Astrocyte of the spinal cord (primary cell): Measurements from ENCODE around the gene NAALAD2.

ENCODE experiments used
- DNase-seq: peaks from one replicate; pipeline ENCODE4 v3.0.0; 2011; ENCODE audit warnings: low read depth, low spot score
- H3K4me3 ChIP-seq: 2 replicates; pipeline ENCODE4 v1.5.1; 2011; ENCODE audit warnings: low read depth, mild to moderate bottlenecking, low read length, moderate library complexity
- CTCF ChIP-seq: IDR thresholded peaks from 2 replicates; pipeline ENCODE4 v1.5.1; 2012; ENCODE audit warnings: low read depth, mild to moderate bottlenecking, low read length, inconsistent platforms
- in situ Hi-C: cut with HindIII; loops from 2 replicates; pipeline ENCODE4 v1.10.0; 2017; ENCODE audit warnings: low sequenced_read_pairs

The NAALAD2 gene

DNA sequence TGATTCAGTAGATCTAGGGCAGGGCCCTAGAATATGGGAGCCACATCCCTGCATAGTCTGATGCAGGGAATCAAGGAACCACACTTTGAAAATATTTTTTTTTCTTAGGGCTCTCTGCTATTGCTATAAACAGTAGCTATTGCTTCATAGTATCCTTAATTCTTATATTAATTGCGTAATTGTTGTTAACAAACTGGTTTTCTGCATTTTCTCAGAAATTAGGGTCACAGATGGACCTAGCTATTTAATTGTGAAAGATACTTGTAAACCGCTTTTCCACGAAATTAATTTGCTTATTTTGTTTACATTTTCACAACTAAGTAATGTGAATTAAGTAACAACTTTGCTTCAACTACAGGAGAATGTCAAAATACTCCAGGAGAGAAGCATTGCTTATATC is 34.1 kb downstream of the NAALAD2 start:
- in situ Hi-C loops, result no loop called here
- TF ChIP-seq CTCF, result no peak
- DNase-seq, result no peak

DNA sequence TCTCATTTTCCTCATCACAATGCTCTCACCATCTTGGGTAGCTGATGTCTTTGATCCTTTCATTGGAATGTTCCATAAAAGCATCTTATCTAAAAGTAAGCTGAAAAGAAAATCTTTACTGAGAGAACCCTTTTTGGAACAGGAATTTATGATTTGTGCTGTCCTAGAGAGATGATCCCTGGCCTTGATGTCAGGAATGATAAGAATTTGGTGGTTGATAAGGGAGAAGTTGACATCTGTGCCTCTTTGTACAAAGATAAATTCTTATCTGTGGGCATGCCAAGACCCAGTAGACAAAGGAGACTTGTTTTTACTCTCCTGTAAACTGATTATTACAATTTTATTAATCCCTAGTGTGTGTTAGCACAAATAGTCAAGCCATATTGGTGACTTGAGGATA is 36.9 kb downstream of the NAALAD2 start:
- in situ Hi-C loops, result no loop called here
- no peak overlapping the region for H3K4me3 ChIP-seq
- DNase-seq, result no peak
- no peak for TF ChIP-seq CTCF

More for the DNA sequence above, 34.1 kb downstream of the NAALAD2 start:
- H3K4me3 ChIP-seq, result no peak overlapping the region

DNA sequence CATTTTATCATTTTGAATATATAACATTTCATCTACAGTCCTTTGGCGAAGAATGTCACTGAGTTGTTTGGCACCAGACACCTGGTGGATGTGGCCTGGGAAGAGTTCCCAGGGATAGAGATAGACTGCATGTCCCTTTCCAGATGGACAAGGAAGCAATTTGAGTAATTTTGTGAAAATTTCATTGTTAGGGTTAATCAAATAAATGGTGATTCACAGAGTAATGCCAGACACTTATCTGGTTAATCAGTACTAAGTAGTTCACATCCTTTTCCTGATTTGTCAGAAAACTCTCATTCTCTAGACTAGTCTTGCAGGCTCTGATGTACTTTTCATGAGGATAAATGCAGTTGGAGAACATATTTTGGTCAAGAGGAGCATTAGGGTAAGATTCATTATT is 41.6 kb downstream of the NAALAD2 start:
- DNase-seq, result no peak
- H3K4me3 ChIP-seq, result no peak overlapping the region
- TF ChIP-seq CTCF, result no peak
- in situ Hi-C loops, result no loop called here

- no peak for TF ChIP-seq CTCF
- H3K4me3 ChIP-seq, result no peak overlapping the region
- in situ Hi-C loops, result no loop called here
- no peak for DNase-seq
Measured at GRCh38 chr11:90178751-90179150, 44.3 kb downstream of the NAALAD2 start.

GRCh38 chr11:90179923-90180322 is 45.5 kb downstream of the NAALAD2 start:
- no peak overlapping the region for H3K4me3 ChIP-seq
- in situ Hi-C loops, result no loop called here
- no peak for DNase-seq
- TF ChIP-seq CTCF, result no peak

DNA sequence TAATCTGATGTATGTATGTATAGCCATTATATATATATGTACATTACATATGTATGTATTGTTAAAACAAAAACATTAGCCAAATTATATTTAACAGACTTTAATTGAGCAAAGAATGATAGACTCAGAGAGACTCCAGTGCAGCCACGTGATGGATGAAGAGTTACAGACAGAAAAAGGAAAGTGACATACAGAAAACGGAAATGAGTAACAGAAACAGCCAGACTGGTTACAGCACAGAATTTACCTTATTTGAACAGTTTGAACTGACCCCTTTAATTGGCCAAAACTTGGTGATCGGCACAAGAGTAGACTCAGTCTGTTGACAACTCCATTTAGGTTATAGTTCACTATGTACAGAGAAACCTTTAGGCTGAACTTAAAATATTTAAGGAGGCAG is 53.4 kb downstream of the NAALAD2 start:
- TF ChIP-seq CTCF, result no peak
- H3K4me3 ChIP-seq, result no peak overlapping the region
- in situ Hi-C loops, result no loop called here
- no peak for DNase-seq

DNA sequence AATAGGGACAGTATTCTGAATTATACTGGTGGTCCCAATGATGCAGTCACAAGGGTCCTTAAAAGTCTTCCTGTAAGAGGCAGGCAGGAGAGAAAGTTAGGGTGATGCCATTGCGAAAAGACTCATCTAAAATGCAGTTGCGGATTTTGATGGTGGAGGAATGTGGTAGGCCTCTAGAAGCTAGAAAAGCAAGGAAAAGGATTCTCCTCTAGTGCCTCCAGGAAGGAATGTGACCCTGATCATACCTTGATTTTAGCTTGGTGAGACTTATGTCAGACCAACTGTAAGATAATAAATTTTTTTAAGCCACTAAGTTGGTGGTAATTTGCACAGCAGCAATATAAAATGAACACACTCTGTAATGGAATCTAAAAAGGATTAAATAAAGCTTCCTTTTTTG is 54.5 kb downstream of the NAALAD2 start:
- no peak for DNase-seq
- no peak overlapping the region for H3K4me3 ChIP-seq
- in situ Hi-C loops, result no loop called here
- no peak for TF ChIP-seq CTCF
